B cell (primary cell): ENCODE measurements around the gene TAAR6.

Experiments
- CTCF ChIP-seq: fragments of 200-600 bp; IDR thresholded peaks from one replicate; pipeline ENCODE4 v1.8.0; 2022; ENCODE audit warnings: antibody characterized with exemption, mild to moderate bottlenecking
- EZH2 ChIP-seq: IDR thresholded peaks from 2 replicates; pipeline ENCODE4 v1.6.1; 2012; ENCODE audit warnings: borderline replicate concordance, low read depth, mild to moderate bottlenecking, moderate library complexity, low read length; ENCODE audit not compliant: insufficient read depth, poor library complexity, severe bottlenecking

DNA sequence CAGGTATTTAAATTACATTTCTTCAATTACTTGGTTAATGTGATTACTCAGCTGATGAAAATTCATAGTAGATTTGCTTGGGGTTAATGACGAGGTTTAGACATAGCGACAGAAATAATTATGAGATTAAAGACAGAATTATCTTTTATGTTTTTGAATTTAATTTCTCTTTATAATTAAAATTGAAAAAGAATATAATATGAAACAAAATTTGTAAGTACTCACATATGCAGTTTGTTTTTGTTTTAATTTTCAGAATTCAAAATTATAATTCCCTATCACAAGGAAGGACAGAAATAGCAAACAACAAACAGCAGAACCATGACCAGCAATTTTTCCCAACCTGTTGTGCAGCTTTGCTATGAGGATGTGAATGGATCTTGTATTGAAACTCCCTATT lies 17.8 kb upstream of the TAAR6 start, which contains the start of gene TAAR8:
- TF ChIP-seq EZH2 (no peak), CTCF (no peak)
